Large intestine (tissue), 3 donors: ENCODE measurements around the gene FBXO42. TPM values are rescaled to one million over a fixed set of nuclear protein-coding genes. Genes with fewer than 3 reads are reported as not detected.

Experiments used
- DNase-seq, 2 donors: peaks; one replicate each; pipeline versions ENCODE4 v3.0.0 to v3.0.0-alpha.2; 2013
- H3K27ac ChIP-seq: one replicate; pipeline ENCODE4 v1.5.1; 2013; ENCODE audit warnings: low read length
- H3K27me3 ChIP-seq: 2 replicates; pipeline ENCODE4 v1.6.1; 2013; ENCODE audit warnings: low read length; ENCODE audit not compliant: control insufficient read depth, insufficient read depth
- H3K36me3 ChIP-seq: 2 replicates; pipeline ENCODE4 v1.6.1; 2013; ENCODE audit warnings: low read length; ENCODE audit not compliant: control insufficient read depth, insufficient read depth
- H3K4me1 ChIP-seq: one replicate; pipeline ENCODE4 v1.6.1; 2013; ENCODE audit warnings: low read length; ENCODE audit not compliant: control insufficient read depth, insufficient read depth
- H3K4me3 ChIP-seq: one replicate; pipeline ENCODE4 v1.5.1; 2013; ENCODE audit warnings: low read length
- H3K9me3 ChIP-seq: one replicate; pipeline ENCODE4 v1.6.1; 2013; ENCODE audit warnings: mild to moderate bottlenecking, low read depth, low read length, moderate library complexity; ENCODE audit not compliant: control insufficient read depth
- WGBS: methylation state at CpG from one replicate; pipeline ENCODE4 v1.1.5; 2013; ENCODE audit warnings: low lambda C conversion rate; ENCODE audit not compliant: insufficient coverage; 5-methylcytosine and 5-hydroxymethylcytosine counted together
- polyA plus RNA-seq: library from polyadenylated mRNA; unstranded; fragments of 120-200 nt; gene quantifications from one replicate; pipeline ENCODE4 v1.2.1, GENCODE V29; 2013

Gene FBXO42
- polyA plus RNA-seq, 1 donor: 17.0 TPM

DNA sequence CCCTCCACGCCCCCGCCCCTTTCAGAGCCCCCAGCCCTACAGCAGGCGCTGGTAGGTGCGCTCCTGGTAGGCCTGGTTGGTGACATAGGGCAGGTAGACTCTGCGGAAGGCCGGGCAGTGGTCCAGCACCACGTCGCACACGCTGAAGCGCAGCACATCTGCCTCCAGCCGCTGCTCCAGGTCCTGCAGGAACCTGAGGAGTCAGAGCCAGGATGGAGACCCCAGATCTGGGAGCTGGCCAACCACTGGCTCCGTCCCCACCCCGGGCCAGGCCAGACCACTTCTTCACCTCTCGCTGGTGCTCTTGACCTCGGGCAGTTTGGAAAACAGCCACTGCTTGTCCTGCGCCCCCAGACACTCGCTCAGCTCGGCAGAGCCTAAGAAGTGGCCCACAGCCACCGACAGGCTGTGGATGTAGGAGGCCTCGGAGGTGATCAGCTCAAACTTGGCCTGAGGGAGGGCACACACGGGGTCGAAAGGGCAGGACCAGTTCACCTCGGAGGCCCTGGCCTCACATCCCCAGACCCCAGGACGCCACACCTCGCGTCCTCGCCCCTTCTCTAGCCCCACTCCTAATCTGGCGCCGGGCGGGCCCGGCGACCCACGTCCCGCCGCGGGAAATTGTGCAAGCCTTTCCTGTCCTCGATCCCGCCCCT, 146.3 kb downstream of the FBXO42 start:
- no peak for DNase-seq
- Histone ChIP-seq H3K4me3 (peak overlapping the region; percentile 34), H3K4me1 (peaks cover 15% of the 10 kb centered on the region)

GRCh38 chr1:16205334-16205671, 147.0 kb downstream of the FBXO42 start:
- Histone ChIP-seq H3K27ac (no peak overlapping the region), H3K36me3 (peaks cover 11% of the 10 kb centered on the region), H3K27me3 (no peaks in the 10 kb centered on the region), H3K9me3 (no peaks in the 10 kb centered on the region), H3K4me1 (peaks cover 15% of the 10 kb centered on the region), H3K4me3 (no peak overlapping the region)
- no peak for DNase-seq
- no CpG with 5 or more reads among the region's 11 CpGs for WGBS

More for the DNA sequence above, 146.3 kb downstream of the FBXO42 start:
- no peaks in the 10 kb centered on the region for H3K9me3 ChIP-seq
- no peaks in the 10 kb centered on the region for H3K27me3 ChIP-seq
- WGBS: no CpG with 5 or more reads among the region's 38 CpGs
- peaks cover 11% of the 10 kb centered on the region for H3K36me3 ChIP-seq
- H3K27ac ChIP-seq: peak overlapping the region; percentile 51

DNA sequence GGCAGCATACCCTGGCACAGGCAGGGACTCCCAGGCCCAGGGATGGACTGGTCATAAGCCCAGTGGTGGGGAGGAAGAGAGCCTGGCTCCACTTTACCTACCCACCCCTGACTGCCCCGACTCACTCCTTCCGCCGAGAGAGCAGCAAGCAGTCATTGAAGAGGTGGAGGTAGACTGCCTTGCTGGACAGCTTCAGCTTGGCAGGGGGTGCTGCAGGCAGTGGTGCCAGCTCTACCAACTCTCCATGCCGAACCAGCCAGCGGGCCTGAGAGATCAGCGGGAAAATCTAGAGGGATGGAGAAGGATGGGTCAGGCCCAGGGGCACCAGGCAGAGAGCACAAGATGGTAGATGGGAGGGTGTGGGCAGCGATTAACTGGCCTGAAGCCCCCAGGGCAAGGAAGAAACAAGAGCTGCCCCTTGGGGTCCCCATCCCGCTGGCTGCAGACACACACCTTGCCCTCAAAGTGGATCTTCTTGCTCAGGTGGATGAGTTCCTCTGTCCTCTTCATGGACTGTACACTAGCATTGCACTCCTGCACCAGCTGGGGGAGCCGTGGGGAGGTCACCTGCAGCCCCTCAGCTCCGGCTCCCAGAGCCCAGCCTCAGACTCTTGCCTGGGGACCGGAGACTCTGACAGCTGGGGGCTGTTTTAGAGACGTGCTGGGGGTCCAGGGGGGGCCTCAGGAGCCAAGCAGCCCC, 147.5 kb downstream of the FBXO42 start:
- Histone ChIP-seq H3K27ac (no peak overlapping the region), H3K4me1 (peaks cover 13% of the 10 kb centered on the region), H3K36me3 (peaks cover 11% of the 10 kb centered on the region), H3K27me3 (no peaks in the 10 kb centered on the region), H3K4me3 (no peak overlapping the region), H3K9me3 (no peaks in the 10 kb centered on the region)
- WGBS: no CpG with 5 or more reads among the region's 12 CpGs
- no peak for DNase-seq

- Histone ChIP-seq H3K36me3 (peaks cover 11% of the 10 kb centered on the region), H3K27ac (no peak overlapping the region), H3K27me3 (no peaks in the 10 kb centered on the region), H3K4me3 (no peak overlapping the region), H3K9me3 (no peaks in the 10 kb centered on the region), H3K4me1 (peaks cover 11% of the 10 kb centered on the region)
- no peak for DNase-seq
- 100% methylated on average over 1 of the region's 2 CpGs for WGBS
These were observed 148.1 kb downstream of the FBXO42 start for GRCh38 chr1:16204216-16204615.

DNA sequence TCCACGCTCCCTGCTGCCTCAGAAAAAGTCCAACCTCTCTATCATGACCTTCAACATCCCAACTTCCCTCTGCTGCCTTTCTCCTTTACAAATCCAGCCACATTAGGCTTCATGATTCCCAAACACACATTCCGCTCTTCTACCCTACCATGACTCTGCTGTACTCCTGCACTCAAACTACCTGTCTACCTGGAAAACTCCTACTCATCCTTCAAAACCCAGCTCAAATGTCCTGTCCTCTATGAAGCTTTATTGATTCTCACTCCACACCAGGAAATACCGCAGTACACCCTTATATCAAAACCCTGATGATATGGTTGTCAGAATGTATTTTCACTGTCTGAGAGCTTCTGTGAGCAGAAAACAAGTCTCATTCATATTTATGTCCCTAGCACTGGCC, 148.7 kb downstream of the FBXO42 start:
- 0% methylated on average over 1 of the region's 3 CpGs for WGBS
- no peak for DNase-seq
- H3K4me1 ChIP-seq: peaks cover 11% of the 10 kb centered on the region
- H3K9me3 ChIP-seq: no peaks in the 10 kb centered on the region
- no peak overlapping the region for H3K4me3 ChIP-seq
- H3K36me3 ChIP-seq: peaks cover 12% of the 10 kb centered on the region
- H3K27me3 ChIP-seq: no peaks in the 10 kb centered on the region
- H3K27ac ChIP-seq: no peak overlapping the region

DNA sequence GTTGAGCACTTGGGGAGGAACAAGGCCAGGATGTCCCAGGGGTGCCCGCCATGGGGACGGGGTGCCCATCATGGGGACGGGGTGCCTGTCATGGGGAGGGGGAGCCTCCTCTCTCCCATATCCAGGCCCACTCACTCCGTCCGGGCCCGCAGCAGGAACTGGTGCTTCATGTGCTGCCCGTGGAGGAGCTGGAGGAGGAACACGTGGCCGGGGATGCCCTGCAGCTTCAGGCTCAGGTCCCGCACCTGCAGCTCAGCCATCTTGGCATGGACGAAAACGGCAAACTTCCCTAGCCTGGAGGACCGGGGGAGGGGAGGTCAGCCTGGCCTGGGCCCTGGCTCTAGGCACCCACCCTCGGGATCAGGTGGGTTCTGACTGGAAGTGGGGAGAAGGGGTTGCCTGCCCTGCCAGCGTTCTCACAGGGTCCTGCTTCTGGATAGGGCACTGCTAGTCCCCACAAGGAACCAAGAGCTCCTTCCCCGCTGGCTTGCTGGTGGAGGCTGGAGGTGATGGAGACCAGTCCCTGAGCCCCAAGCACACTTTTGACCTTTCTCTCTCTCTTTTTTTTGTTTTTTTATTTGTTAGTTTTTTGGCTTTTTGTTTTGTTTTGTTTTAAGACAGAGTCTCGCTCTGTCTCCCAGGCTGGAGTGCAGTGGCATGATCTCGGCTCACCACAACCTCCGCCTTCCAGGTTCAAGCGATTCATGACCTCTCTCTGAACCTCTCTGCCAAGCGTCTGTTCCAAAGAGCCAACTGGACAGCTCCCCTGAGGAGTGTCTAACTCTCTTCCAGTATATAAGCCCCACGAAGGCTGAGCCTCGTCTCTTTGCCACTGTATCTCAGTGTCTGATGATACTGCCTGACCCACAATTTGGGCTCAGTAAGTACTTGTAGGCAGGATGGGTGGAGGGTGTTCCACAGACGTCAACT, 149.7 kb downstream of the FBXO42 start:
- H3K4me3 ChIP-seq: no peak overlapping the region
- DNase-seq: no peak
- H3K27me3 ChIP-seq: no peaks in the 10 kb centered on the region
- no peak overlapping the region for H3K27ac ChIP-seq
- peaks cover 10% of the 10 kb centered on the region for H3K4me1 ChIP-seq
- WGBS: no CpG with 5 or more reads among the region's 24 CpGs
- H3K9me3 ChIP-seq: no peaks in the 10 kb centered on the region
- peaks cover 14% of the 10 kb centered on the region for H3K36me3 ChIP-seq

GRCh38 chr1:16199700-16200099, 152.6 kb downstream of the FBXO42 start:
- Histone ChIP-seq H3K36me3 (peaks cover 12% of the 10 kb centered on the region), H3K4me1 (no peaks in the 10 kb centered on the region), H3K27ac (no peak overlapping the region), H3K9me3 (no peaks in the 10 kb centered on the region), H3K4me3 (no peak overlapping the region), H3K27me3 (no peaks in the 10 kb centered on the region)
- no peak for DNase-seq
- WGBS: 83% methylated on average over 3 of the region's 4 CpGs

DNA sequence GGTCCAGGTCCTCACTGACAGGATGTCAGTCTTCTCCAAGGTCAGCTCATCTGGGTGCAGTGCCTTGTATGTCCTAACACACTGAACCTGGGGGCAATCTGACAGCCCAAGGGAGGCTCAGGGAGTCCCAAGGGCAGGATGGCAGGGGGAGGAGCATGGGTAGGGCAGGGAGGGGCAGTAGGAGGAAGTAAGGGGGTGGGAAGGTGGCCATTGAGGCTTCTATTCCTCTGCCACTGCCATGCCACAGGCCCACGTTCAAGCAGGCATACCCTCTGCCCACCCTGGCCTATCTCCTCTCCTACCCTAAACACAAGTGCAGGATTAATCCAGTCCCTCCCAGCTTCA, 153.2 kb downstream of the FBXO42 start:
- Histone ChIP-seq H3K36me3 (peaks cover 8% of the 10 kb centered on the region), H3K4me3 (no peak overlapping the region), H3K4me1 (no peaks in the 10 kb centered on the region), H3K27ac (no peak overlapping the region), H3K27me3 (no peaks in the 10 kb centered on the region), H3K9me3 (no peaks in the 10 kb centered on the region)
- DNase-seq: no peak
- WGBS: no CpG with 5 or more reads among the region's 1 CpG

GRCh38 chr1:16198444-16199156, 153.7 kb downstream of the FBXO42 start:
- Histone ChIP-seq H3K4me1 (no peaks in the 10 kb centered on the region), H3K36me3 (peaks cover 8% of the 10 kb centered on the region), H3K27me3 (no peaks in the 10 kb centered on the region), H3K4me3 (no peak overlapping the region), H3K9me3 (no peaks in the 10 kb centered on the region), H3K27ac (no peak overlapping the region)
- no CpG with 5 or more reads among the region's 8 CpGs for WGBS
- DNase-seq: no peak

DNA sequence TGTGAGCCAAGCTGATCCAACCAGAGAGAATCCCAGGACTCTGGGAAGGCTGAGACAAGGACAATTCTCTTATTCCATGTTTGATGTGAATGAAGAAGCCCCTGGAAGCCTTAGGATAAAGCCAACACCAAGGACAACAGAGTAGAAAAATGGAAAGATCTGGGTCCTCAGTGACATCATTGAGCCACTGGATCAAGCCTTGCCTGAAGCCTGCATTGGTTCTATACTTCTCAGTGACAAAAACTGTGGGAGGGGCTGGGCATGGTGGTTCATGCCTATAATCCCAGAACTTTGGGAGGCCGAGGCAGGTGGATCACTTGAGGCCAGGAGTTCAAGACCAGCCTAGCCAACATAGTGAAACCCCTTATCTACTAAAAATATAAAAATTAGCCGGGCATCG, 155.4 kb downstream of the FBXO42 start:
- H3K4me3 ChIP-seq: no peak overlapping the region
- no peaks in the 10 kb centered on the region for H3K9me3 ChIP-seq
- no peak overlapping the region for H3K27ac ChIP-seq
- H3K27me3 ChIP-seq: no peaks in the 10 kb centered on the region
- H3K4me1 ChIP-seq: no peaks in the 10 kb centered on the region
- H3K36me3 ChIP-seq: peaks cover 8% of the 10 kb centered on the region
- no CpG with 5 or more reads among the region's 3 CpGs for WGBS
- DNase-seq: no peak
